HG02970 (cell line): Measurements from ENCODE around the gene TRAF1.
A peak's percentile ranks its signal among the peaks of the same experiment; 100 is the strongest.

Source experiments
- ATAC-seq: cut with Tn5 transposase; IDR thresholded peaks from one replicate; pipeline ENCODE4 v1.9.1; 2021; ENCODE audit warnings: mild to moderate bottlenecking, moderate library complexity, moderate number of reproducible peaks; ENCODE audit not compliant: unreplicated experiment, low FRiP score

TRAF1 gene

GRCh38 chr9:120891884-120892747, 34.5 kb downstream of the TRAF1 start:
- ATAC-seq, result peak; percentile 28

GRCh38 chr9:120891245-120891883, 35.2 kb downstream of the TRAF1 start:
- ATAC-seq, result no peak

- no peak for ATAC-seq
These were observed 36.0 kb downstream of the TRAF1 start for GRCh38 chr9:120890320-120891244.

- ATAC-seq, result no peak
These were observed 36.9 kb downstream of the TRAF1 start for GRCh38 chr9:120889606-120890271.

- no peak for ATAC-seq
These were observed 38.0 kb downstream of the TRAF1 start for GRCh38 chr9:120888626-120889025.

GRCh38 chr9:120886490-120886967, 40.1 kb downstream of the TRAF1 start:
- no peak for ATAC-seq

- no peak for ATAC-seq
These were observed 40.6 kb downstream of the TRAF1 start for GRCh38 chr9:120885958-120886357.

GRCh38 chr9:120885457-120885856, 41.1 kb downstream of the TRAF1 start:
- ATAC-seq, result no peak

- ATAC-seq, result no peak
These were observed 43.0 kb downstream of the TRAF1 start for GRCh38 chr9:120883608-120883996.

GRCh38 chr9:120882935-120883607, 43.5 kb downstream of the TRAF1 start:
- ATAC-seq, result no peak

GRCh38 chr9:120879446-120879845, 47.1 kb downstream of the TRAF1 start:
- no peak for ATAC-seq

- no peak for ATAC-seq
These were observed 48.1 kb downstream of the TRAF1 start for GRCh38 chr9:120878188-120879130.

GRCh38 chr9:120877276-120878034, 49.1 kb downstream of the TRAF1 start:
- ATAC-seq, result peak; percentile 52

GRCh38 chr9:120876842-120877240, 49.8 kb downstream of the TRAF1 start, which contains the start of gene PHF19:
TSS of gene PHF19 (minus strand) at chr9:120877188. CDS start at chr9:120874741, 2,447 bp downstream.
- ATAC-seq, result no peak

- peak; percentile 58 for ATAC-seq
These were observed 50.4 kb downstream of the TRAF1 start for GRCh38 chr9:120875954-120876841.

- no peak for ATAC-seq
These were observed 51.0 kb downstream of the TRAF1 start for GRCh38 chr9:120875643-120875953.

- ATAC-seq, result no peak
These were observed 51.4 kb downstream of the TRAF1 start for GRCh38 chr9:120875195-120875565.
